Loucy (cell line): ENCODE data around the gene ELMO1.

Source experiments
- EZH2phosphoT487 ChIP-seq: fragments of 200-600 bp; IDR thresholded peaks from 2 replicates; pipeline ENCODE4 v1.6.1; 2018; ENCODE audit warnings: antibody characterized with exemption, mild to moderate bottlenecking, moderate library complexity, borderline replicate concordance
- TF ChIP-seq, protein P1 (sequence below): fragments of 200-600 bp; sonication (generic); conservative IDR thresholded peaks from 2 replicates; pipeline ENCODE4 v1.5.1; 2014; ENCODE audit warnings: mild to moderate bottlenecking, antibody characterized with exemption, low read length

DNA sequence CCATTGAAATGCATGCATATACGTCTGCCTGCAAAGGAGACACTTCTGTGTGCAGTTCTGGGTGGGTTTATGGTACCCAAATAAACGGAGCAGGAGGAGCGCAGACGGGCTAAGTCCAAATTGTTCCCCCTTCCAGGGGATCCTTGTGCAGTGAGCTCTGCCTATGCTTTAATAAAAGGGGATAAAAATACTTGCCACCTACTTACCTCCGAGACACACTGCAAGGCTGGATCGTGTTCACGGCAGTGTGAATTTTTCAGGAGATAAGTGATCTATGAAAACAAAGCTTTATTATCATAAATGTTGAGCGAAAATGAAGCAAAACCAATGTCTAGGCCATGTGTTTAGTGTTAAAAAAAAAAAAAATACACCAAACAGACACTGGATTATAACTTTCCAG, 415.5 kb downstream of the ELMO1 start:
- no peak for TF ChIP-seq EZH2phosphoT487
- TF ChIP-seq, protein P1, sequence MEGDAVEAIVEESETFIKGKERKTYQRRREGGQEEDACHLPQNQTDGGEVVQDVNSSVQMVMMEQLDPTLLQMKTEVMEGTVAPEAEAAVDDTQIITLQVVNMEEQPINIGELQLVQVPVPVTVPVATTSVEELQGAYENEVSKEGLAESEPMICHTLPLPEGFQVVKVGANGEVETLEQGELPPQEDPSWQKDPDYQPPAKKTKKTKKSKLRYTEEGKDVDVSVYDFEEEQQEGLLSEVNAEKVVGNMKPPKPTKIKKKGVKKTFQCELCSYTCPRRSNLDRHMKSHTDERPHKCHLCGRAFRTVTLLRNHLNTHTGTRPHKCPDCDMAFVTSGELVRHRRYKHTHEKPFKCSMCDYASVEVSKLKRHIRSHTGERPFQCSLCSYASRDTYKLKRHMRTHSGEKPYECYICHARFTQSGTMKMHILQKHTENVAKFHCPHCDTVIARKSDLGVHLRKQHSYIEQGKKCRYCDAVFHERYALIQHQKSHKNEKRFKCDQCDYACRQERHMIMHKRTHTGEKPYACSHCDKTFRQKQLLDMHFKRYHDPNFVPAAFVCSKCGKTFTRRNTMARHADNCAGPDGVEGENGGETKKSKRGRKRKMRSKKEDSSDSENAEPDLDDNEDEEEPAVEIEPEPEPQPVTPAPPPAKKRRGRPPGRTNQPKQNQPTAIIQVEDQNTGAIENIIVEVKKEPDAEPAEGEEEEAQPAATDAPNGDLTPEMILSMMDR, result no peak
